GM21367 (cell line): Measurements from ENCODE around the gene ENOSF1.

Source experiments
- ATAC-seq: cut with Tn5 transposase; IDR thresholded peaks from one replicate; pipeline ENCODE4 v1.9.1; 2021; ENCODE audit not compliant: unreplicated experiment

ENOSF1 gene

GRCh38 chr18:644395-645004 is 67.9 kb downstream of the ENOSF1 start:
- no peak for ATAC-seq

- ATAC-seq: no peak
Observed at GRCh38 chr18:641224-641623, 71.2 kb downstream of the ENOSF1 start.

- ATAC-seq: no peak
Observed at GRCh38 chr18:635171-635570, 77.3 kb downstream of the ENOSF1 start.

- ATAC-seq: no peak
Observed at GRCh38 chr18:634551-635045, 77.8 kb downstream of the ENOSF1 start.

GRCh38 chr18:631560-631959 is 80.9 kb downstream of the ENOSF1 start:
- ATAC-seq: no peak

- no peak for ATAC-seq
Observed at GRCh38 chr18:629269-630150, 82.9 kb downstream of the ENOSF1 start.

- ATAC-seq: no peak
Observed at GRCh38 chr18:627231-627630, 85.2 kb downstream of the ENOSF1 start.

GRCh38 chr18:623761-624620 is 88.4 kb downstream of the ENOSF1 start:
- no peak for ATAC-seq

GRCh38 chr18:622289-622688 is 90.1 kb downstream of the ENOSF1 start:
- ATAC-seq: no peak

GRCh38 chr18:621291-622043 is 91.0 kb downstream of the ENOSF1 start:
- ATAC-seq: no peak
